Stimulated activated naive CD8-positive, alpha-beta T cell treated with anti-CD3 and anti-CD28 coated beads, Interleukin-15, Interleukin-2, amounts not matched to agents 100 ng/mL and 50 ng/mL, for 24 hours (primary cell): ENCODE data around the gene PTH1R.

ENCODE experiments used
- H3K27ac Mint-ChIP-seq: one replicate; pipeline ENCODE4 v1.8.0; 2021; ENCODE audit warnings: mild to moderate bottlenecking, mixed read lengths
- H3K27me3 Mint-ChIP-seq: one replicate; pipeline ENCODE4 v1.8.0; 2021; ENCODE audit warnings: mixed read lengths
- H3K36me3 Mint-ChIP-seq: one replicate; pipeline ENCODE4 v1.8.0; 2021; ENCODE audit warnings: low read depth, mixed read lengths
- H3K4me1 Mint-ChIP-seq: one replicate; pipeline ENCODE4 v1.8.0; 2021; ENCODE audit warnings: low read depth, mixed read lengths
- H3K4me3 Mint-ChIP-seq: one replicate; pipeline ENCODE4 v1.8.0; 2021; ENCODE audit warnings: mild to moderate bottlenecking, mixed read lengths
- H3K9me3 Mint-ChIP-seq: one replicate; pipeline ENCODE4 v1.8.0; 2021; ENCODE audit warnings: mixed read lengths

Gene PTH1R

GRCh38 chr3:46866032-46866595, 11.4 kb upstream of the PTH1R start:
- no peak overlapping the region for H3K4me3 Mint-ChIP-seq
- no peaks in the 10 kb centered on the region for H3K27me3 Mint-ChIP-seq
- no peaks in the 10 kb centered on the region for H3K4me1 Mint-ChIP-seq
- H3K27ac Mint-ChIP-seq: no peak overlapping the region
- H3K9me3 Mint-ChIP-seq: no peaks in the 10 kb centered on the region
- no peaks in the 10 kb centered on the region for H3K36me3 Mint-ChIP-seq

- Mint-ChIP-seq H3K36me3 (no peaks in the 10 kb centered on the region), H3K4me3 (no peak overlapping the region), H3K9me3 (no peaks in the 10 kb centered on the region), H3K27ac (no peak overlapping the region), H3K4me1 (no peaks in the 10 kb centered on the region), H3K27me3 (no peaks in the 10 kb centered on the region)
Observed at GRCh38 chr3:46866720-46867549, 10.6 kb upstream of the PTH1R start.

GRCh38 chr3:46867550-46867898, 10.0 kb upstream of the PTH1R start:
- Mint-ChIP-seq H3K36me3 (no peaks in the 10 kb centered on the region), H3K4me3 (no peak overlapping the region), H3K4me1 (no peaks in the 10 kb centered on the region), H3K27ac (no peak overlapping the region), H3K9me3 (no peaks in the 10 kb centered on the region), H3K27me3 (no peaks in the 10 kb centered on the region)

GRCh38 chr3:46868287-46868686, 9.2 kb upstream of the PTH1R start:
- no peaks in the 10 kb centered on the region for H3K9me3 Mint-ChIP-seq

GRCh38 chr3:46868948-46869347, 8.6 kb upstream of the PTH1R start:
- Mint-ChIP-seq H3K9me3 (no peaks in the 10 kb centered on the region), H3K27me3 (no peaks in the 10 kb centered on the region), H3K36me3 (no peaks in the 10 kb centered on the region), H3K27ac (no peak overlapping the region), H3K4me1 (peaks cover 11% of the 10 kb centered on the region), H3K4me3 (no peak overlapping the region)

More at GRCh38 chr3:46868287-46868686, 9.2 kb upstream of the PTH1R start:
- Mint-ChIP-seq H3K27me3 (no peaks in the 10 kb centered on the region), H3K4me1 (peaks cover 6% of the 10 kb centered on the region), H3K4me3 (no peak overlapping the region), H3K36me3 (no peaks in the 10 kb centered on the region), H3K27ac (no peak overlapping the region)

- Mint-ChIP-seq H3K9me3 (no peaks in the 10 kb centered on the region), H3K4me1 (peaks cover 14% of the 10 kb centered on the region), H3K36me3 (no peaks in the 10 kb centered on the region), H3K4me3 (no peak overlapping the region), H3K27me3 (no peaks in the 10 kb centered on the region), H3K27ac (no peak overlapping the region)
Observed at GRCh38 chr3:46869440-46869839, 8.1 kb upstream of the PTH1R start.

GRCh38 chr3:46870651-46871050, 6.9 kb upstream of the PTH1R start:
- no peak overlapping the region for H3K27ac Mint-ChIP-seq
- H3K36me3 Mint-ChIP-seq: no peaks in the 10 kb centered on the region
- no peak overlapping the region for H3K4me3 Mint-ChIP-seq
- H3K27me3 Mint-ChIP-seq: no peaks in the 10 kb centered on the region
- H3K4me1 Mint-ChIP-seq: peaks cover 14% of the 10 kb centered on the region
- H3K9me3 Mint-ChIP-seq: no peaks in the 10 kb centered on the region

- Mint-ChIP-seq H3K36me3 (no peaks in the 10 kb centered on the region), H3K27ac (no peak overlapping the region), H3K4me1 (peaks cover 14% of the 10 kb centered on the region), H3K4me3 (no peak overlapping the region), H3K27me3 (no peaks in the 10 kb centered on the region), H3K9me3 (no peaks in the 10 kb centered on the region)
Observed at GRCh38 chr3:46871222-46871621, 6.3 kb upstream of the PTH1R start.

GRCh38 chr3:46873521-46873920, 4.0 kb upstream of the PTH1R start:
- H3K4me3 Mint-ChIP-seq: no peak overlapping the region
- H3K36me3 Mint-ChIP-seq: no peaks in the 10 kb centered on the region
- H3K27me3 Mint-ChIP-seq: no peaks in the 10 kb centered on the region
- no peaks in the 10 kb centered on the region for H3K9me3 Mint-ChIP-seq
- H3K4me1 Mint-ChIP-seq: peaks cover 14% of the 10 kb centered on the region
- no peak overlapping the region for H3K27ac Mint-ChIP-seq

GRCh38 chr3:46874430-46874829, 3.1 kb upstream of the PTH1R start:
- H3K4me1 Mint-ChIP-seq: peaks cover 14% of the 10 kb centered on the region
- H3K36me3 Mint-ChIP-seq: no peaks in the 10 kb centered on the region
- H3K4me3 Mint-ChIP-seq: no peak overlapping the region
- no peak overlapping the region for H3K27ac Mint-ChIP-seq
- H3K9me3 Mint-ChIP-seq: no peaks in the 10 kb centered on the region
- peaks cover 6% of the 10 kb centered on the region for H3K27me3 Mint-ChIP-seq

- peaks cover 17% of the 10 kb centered on the region for H3K27me3 Mint-ChIP-seq
- no peaks in the 10 kb centered on the region for H3K36me3 Mint-ChIP-seq
- H3K4me3 Mint-ChIP-seq: no peak overlapping the region
- peaks cover 14% of the 10 kb centered on the region for H3K4me1 Mint-ChIP-seq
- H3K9me3 Mint-ChIP-seq: no peaks in the 10 kb centered on the region
- no peak overlapping the region for H3K27ac Mint-ChIP-seq
Observed at GRCh38 chr3:46875560-46875959, 2.0 kb upstream of the PTH1R start.

- no peaks in the 10 kb centered on the region for H3K36me3 Mint-ChIP-seq
- peaks cover 22% of the 10 kb centered on the region for H3K27me3 Mint-ChIP-seq
- H3K4me1 Mint-ChIP-seq: peaks cover 14% of the 10 kb centered on the region
- no peak overlapping the region for H3K27ac Mint-ChIP-seq
- no peak overlapping the region for H3K4me3 Mint-ChIP-seq
- H3K9me3 Mint-ChIP-seq: no peaks in the 10 kb centered on the region
Observed at GRCh38 chr3:46876313-46877300, 914 bp upstream of the PTH1R start.

- Mint-ChIP-seq H3K27me3 (peaks cover 32% of the 10 kb centered on the region), H3K27ac (no peak overlapping the region), H3K4me1 (peaks cover 4% of the 10 kb centered on the region), H3K36me3 (no peaks in the 10 kb centered on the region), H3K4me3 (no peak overlapping the region), H3K9me3 (no peaks in the 10 kb centered on the region)
Observed at GRCh38 chr3:46878781-46879436, 1.4 kb downstream of the PTH1R start.

- Mint-ChIP-seq H3K27me3 (peaks cover 46% of the 10 kb centered on the region), H3K4me1 (no peaks in the 10 kb centered on the region), H3K27ac (no peak overlapping the region)
Observed at GRCh38 chr3:46880884-46881595, 3.5 kb downstream of the PTH1R start.

More at GRCh38 chr3:46880884-46881595, 3.5 kb downstream of the PTH1R start:
- no peak overlapping the region for H3K4me3 Mint-ChIP-seq
- H3K36me3 Mint-ChIP-seq: no peaks in the 10 kb centered on the region
- no peaks in the 10 kb centered on the region for H3K9me3 Mint-ChIP-seq
